ENCODE measurements around the gene WDR72.
A peak's percentile ranks its signal among the peaks of the same experiment; 100 is the strongest.

Gene WDR72

DNA sequence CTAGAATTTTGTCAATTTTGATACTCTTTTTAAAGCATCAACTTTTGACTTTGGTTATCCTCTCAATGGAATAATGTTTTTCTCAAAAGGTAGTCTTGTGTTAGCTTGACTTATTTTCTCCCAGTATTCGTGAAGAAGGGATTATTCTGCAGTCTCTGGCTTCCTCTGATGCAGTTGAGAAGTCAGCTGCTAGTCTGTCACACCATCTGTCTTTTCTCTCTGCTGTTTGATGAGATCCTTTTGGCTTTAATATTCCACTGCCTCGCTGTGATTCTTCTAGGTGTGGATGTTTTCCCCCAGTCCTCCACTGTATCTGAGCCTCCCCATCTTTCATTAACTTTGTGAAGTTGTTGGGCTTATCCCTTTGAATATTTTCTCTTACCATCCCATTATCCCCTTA, 141.0 kb downstream of the WDR72 start:
- no peak for DNase-seq (ENCODE audit: low read depth in 1 of 2, low spot score in 1 of 2)
- no peak for TF ChIP-seq JUND (IDR thresholded peaks at IDR 0.05; ENCODE audit: low read depth)
- in situ Hi-C loops (cut with HindIII; ENCODE audit: low pct_unique_long_range_greater_than_20kb, low sequenced_read_pairs): no loop called here

DNA sequence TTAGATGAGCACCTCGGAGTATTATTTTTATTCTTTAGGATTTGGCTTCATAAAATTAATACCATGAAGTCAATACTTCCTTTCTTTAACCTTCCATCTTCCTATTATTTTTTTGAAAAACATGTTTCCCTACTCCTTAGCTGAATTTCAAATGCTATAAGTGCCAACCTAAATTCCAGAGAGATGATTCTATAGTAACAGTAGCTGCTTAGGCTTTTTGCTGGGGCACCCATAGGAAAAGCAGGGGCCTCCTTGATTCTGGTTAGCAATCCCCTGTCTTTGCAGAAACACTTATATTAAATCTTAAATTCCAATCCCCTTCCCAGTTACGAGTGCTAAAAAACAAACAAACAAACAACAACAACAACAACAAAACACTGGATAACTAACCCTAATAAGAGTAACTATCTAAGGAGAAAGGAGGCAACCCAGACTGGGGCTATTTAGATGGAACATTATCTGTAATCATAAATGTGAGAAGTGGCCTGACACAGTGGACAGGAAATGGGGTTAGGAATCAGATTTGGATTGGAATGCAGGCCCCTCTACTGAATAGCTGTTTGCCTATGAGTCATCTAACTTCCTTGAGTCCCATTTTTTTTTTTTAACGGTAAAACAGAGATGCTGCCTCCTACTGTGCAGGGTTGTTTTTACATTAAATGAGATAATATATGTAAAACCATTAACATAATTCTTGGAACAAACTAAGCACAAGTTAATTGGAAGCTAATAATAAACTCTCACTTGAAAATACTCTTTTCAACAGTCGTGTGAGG, 148.1 kb downstream of the WDR72 start:
- TF ChIP-seq JUND (IDR thresholded peaks at IDR 0.05; ENCODE audit: low read depth): no peak
- DNase-seq (ENCODE audit: low read depth in 1 of 2, low spot score in 1 of 2): no peak
- in situ Hi-C loops (cut with HindIII; ENCODE audit: low pct_unique_long_range_greater_than_20kb, low sequenced_read_pairs): no loop called here

DNA sequence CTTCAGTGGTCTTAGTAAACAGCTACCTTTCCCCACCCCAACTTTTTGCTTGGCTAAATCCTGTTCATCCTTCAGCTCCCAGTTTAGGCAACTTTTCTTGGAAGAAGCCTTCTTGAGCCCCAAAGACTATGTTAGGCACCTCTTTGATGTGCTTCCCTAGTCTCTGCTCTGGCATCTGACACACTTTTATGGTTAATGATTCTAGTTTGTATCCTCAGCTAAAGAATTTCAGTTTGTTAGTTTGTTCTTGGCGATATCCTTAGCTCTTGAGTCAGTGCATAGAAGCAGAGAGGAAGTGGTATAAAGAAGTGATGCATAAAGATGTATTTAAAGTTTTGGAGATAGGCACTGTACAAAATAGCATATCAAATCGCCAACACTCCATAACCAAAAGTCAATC, 168.4 kb downstream of the WDR72 start:
- DNase-seq (ENCODE audit: low read depth in 1 of 2, low spot score in 1 of 2): no peak
- TF ChIP-seq JUND (IDR thresholded peaks at IDR 0.05; ENCODE audit: low read depth): no peak
- in situ Hi-C loops (cut with HindIII; ENCODE audit: low pct_unique_long_range_greater_than_20kb, low sequenced_read_pairs): no loop called here

DNA sequence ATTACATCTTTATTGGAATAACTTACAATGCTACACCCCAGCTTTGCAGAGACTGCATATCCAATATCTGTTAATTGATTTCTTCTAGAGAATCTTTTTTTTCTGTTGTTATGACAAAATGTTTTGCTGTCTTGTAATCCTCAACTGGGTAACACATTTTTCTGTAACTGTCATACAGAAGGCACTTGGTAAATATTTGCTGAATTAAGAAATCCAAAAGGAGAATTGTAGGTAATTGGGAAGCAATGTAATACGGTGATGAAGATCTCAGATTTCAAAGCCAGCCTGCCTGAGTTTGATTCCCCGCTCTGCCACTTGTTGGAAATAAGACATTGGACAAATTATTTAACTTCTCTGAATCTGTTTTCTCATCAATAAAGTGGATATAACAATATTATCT, 169.1 kb downstream of the WDR72 start:
- no peak for DNase-seq (ENCODE audit: low read depth in 1 of 2, low spot score in 1 of 2)
- no peak for TF ChIP-seq JUND (IDR thresholded peaks at IDR 0.05; ENCODE audit: low read depth)
- in situ Hi-C loops (cut with HindIII; ENCODE audit: low pct_unique_long_range_greater_than_20kb, low sequenced_read_pairs): no loop called here

DNA sequence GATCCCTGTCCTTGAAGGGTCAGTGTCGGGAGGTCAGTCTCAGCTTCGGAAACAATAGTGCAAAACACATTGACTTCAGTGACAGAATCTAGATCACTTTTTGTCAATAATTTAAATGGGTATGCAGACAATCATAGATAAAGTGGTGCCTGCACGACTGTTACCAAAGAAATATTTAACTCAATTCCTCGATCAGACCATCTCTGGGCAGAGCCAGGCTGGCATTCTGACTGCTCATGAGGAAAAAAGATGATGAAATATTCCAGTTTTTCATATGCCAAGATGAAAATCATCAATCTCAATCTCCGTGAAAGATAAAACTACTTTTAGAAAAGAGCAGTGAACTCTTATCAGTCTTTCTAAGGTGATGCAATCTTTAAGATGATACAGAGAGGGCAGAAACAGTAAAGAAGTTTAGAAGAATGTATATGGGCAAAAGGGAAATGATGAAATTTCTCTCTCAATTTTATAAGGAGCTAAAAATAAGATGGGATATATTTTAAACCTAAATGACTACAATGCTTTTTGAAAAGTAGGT, 169.9 kb downstream of the WDR72 start:
- in situ Hi-C loops (cut with HindIII; ENCODE audit: low pct_unique_long_range_greater_than_20kb, low sequenced_read_pairs): no loop called here
- TF ChIP-seq JUND (IDR thresholded peaks at IDR 0.05; ENCODE audit: low read depth): no peak

DNA sequence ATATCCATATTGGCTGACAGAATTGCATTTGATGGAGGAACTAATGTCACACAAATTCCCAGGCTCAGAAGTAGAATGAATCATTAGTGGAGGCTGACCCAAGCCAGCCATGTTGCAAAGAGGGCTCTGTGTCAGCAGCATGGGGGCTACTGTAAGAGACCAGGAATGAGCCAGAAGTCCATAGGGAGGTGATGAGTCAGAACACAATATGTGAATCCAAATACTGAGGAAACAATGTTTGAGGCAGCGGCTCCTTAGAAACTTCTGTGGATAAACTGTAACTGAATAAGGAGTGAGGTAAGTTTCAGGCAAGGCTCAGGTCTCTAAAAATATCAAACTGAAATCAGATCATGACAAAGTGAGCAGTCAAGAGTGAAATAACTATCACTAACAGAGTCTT, 170.7 kb downstream of the WDR72 start:
- no peak for TF ChIP-seq JUND (IDR thresholded peaks at IDR 0.05; ENCODE audit: low read depth)
- DNase-seq (ENCODE audit: low read depth in 1 of 2, low spot score in 1 of 2): no peak
- in situ Hi-C loops (cut with HindIII; ENCODE audit: low pct_unique_long_range_greater_than_20kb, low sequenced_read_pairs): no loop called here

More for the DNA sequence above, 169.9 kb downstream of the WDR72 start:
- DNase-seq (ENCODE audit: low read depth in 1 of 2, low spot score in 1 of 2): no peak

DNA sequence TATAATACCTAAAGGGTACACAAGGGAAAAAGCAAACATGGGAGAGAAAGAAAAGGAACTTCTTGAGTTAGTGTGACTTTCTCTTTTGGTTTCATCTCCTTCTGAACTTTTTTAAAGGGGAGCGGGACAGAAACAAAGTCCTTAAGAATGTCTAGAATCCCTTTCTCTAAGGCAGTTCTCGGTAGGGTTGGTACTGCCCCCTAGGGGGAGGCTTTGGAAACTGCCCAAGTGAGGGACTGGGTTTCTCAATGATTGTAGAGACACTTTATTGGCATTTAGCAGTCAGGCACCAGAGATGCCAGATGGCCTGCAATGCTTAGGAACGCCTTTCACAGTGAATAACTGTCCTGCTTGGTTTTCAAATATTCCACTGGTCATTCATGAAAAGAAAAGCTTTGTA, 172.7 kb downstream of the WDR72 start:
- TF ChIP-seq JUND (IDR thresholded peaks at IDR 0.05; ENCODE audit: low read depth): no peak
- in situ Hi-C loops (cut with HindIII; ENCODE audit: low pct_unique_long_range_greater_than_20kb, low sequenced_read_pairs): no loop called here
- DNase-seq (ENCODE audit: low read depth in 1 of 2, low spot score in 1 of 2): peak in 1 of 2 experiments; percentile 59

DNA sequence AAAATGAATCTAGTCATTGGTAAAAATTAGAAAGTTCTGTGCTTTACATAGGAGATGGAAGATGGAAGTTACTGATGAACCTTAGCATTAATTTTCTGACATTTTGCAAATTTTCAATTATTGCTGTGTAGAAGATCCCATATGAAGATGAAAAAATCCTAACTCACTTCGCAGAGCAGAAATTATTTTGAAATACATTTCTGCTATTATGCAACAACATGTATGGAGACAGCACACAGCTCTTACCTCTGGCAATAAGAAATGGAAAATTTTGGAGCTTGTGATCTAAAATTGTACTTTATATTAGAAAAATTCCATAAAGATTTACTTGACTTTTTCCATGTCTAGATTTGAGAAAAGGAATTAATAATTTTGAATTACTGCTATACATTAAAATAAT, 177.9 kb downstream of the WDR72 start:
- no peak for TF ChIP-seq JUND (IDR thresholded peaks at IDR 0.05; ENCODE audit: low read depth)
- no peak for DNase-seq (ENCODE audit: low read depth in 1 of 2, low spot score in 1 of 2)
- in situ Hi-C loops (cut with HindIII; ENCODE audit: low pct_unique_long_range_greater_than_20kb, low sequenced_read_pairs): no loop called here

DNA sequence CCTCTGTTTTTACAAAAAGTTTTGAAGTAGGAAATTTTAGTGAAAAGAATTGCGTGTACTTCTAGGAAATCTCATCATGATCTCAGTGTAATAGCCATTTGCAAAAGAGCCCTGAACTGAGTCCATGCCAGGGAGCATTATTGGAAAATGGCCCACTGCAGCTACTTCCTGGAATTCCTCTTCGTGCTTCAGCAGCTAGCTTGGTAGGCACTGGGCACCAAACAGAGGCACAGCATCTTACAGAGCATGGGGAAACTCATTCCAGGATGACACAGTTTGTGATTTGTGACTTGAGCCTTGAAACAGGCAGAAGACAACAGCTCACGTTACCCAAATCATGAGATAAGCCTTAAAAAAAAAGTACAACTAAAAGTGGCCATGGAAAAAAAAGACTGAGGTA, 179.1 kb downstream of the WDR72 start:
- in situ Hi-C loops (cut with HindIII; ENCODE audit: low pct_unique_long_range_greater_than_20kb, low sequenced_read_pairs): no loop called here
- no peak for TF ChIP-seq JUND (IDR thresholded peaks at IDR 0.05; ENCODE audit: low read depth)
- peak in 1 of 2 experiments; percentile 6 for DNase-seq (ENCODE audit: low read depth in 1 of 2, low spot score in 1 of 2)

DNA sequence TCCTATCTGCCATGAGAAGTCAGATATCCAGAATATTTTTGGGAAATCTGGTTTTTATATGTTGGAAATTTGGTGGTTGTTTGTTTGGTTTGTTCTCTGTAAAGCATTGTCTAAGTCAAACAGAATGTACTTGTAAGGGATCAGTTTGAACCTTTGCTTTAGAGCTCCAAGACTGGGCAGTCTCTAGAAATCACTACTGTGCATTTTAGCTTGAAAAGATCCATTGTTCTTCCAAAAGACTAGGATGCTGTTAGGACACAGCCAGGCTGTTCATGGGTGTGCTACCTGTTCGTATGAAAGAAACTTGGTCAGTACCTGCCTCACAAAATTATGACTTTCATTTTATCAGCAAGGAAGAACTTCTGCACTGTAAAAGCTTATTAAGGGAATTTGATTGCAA, 182.6 kb downstream of the WDR72 start:
- no peak for TF ChIP-seq JUND (IDR thresholded peaks at IDR 0.05; ENCODE audit: low read depth)
- in situ Hi-C loops (cut with HindIII; ENCODE audit: low pct_unique_long_range_greater_than_20kb, low sequenced_read_pairs): no loop called here
- no peak for DNase-seq (ENCODE audit: low read depth in 1 of 2, low spot score in 1 of 2)

DNA sequence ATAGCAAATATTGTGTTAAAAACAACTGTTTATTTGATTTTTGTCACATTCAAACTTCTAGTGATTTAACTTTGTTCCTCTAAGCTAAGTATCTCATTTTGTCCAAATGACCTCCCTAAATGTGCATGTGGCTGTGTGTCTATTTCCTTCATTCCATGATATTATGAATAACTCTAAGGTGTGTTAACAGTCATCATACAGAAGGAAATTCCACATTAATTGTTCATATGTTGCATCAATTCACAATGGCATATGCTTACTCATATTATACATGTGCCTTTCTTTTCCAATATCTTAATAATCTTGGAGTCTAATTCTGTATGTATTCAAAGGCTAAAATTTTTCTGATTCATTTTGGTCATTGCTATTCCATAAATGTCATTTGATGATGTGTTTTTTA, 186.4 kb downstream of the WDR72 start:
- TF ChIP-seq JUND (IDR thresholded peaks at IDR 0.05; ENCODE audit: low read depth): no peak
- in situ Hi-C loops (cut with HindIII; ENCODE audit: low pct_unique_long_range_greater_than_20kb, low sequenced_read_pairs): no loop called here
- no peak for DNase-seq (ENCODE audit: low read depth in 1 of 2, low spot score in 1 of 2)

DNA sequence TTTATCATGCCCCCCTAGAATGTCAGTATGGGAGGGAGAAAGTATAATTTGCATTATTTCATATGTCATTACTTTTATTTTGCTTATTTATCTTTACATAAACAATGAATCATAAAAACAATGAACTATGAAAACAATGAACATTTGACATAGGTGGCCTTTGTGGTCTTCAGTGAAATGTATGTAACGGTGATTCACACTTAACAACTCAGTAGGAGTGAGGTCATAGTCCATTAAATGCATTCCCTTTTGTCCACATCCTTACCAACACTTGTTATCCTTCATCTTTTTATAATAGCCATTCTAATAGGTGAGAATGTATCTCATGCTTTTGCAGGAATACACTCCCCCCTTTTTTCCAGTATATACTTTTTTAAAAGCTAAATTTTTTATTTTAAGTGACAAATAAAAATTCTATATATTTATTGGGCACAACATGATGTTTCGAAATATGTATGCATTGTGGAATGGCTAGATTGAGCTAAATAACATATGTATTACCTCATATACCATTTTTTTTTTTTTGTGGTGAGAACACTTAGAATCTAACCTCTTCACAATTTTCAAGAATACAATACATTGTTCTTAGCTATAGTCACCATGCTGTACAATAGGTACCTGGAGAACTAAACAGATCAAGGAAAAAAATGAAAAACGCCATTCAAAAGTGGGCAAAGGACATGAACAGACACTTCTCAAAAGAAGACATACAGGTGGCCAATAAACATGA, 189.5 kb downstream of the WDR72 start:
- in situ Hi-C loops (cut with HindIII; ENCODE audit: low pct_unique_long_range_greater_than_20kb, low sequenced_read_pairs): no loop called here
- TF ChIP-seq JUND (IDR thresholded peaks at IDR 0.05; ENCODE audit: low read depth): no peak
- no peak for DNase-seq (ENCODE audit: low read depth in 1 of 2, low spot score in 1 of 2)

DNA sequence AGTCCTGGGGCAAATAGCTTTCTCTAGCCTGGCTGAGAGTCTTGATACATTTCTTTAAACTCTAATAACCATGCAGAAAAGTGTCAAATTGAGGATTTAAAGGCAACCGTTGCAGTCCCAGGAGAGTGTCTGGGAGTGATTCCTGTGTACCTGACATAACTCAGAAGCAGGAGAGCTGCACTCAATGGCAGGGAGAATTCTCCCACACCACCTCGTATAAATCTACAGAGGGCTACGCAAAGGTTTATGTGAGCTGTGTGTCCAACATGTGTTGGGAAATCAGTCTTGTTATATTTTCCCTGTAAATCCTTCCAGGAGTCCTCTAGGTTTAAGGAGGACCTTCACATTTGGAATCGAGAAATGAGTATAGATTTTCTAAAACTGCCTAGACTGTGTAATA, 192.6 kb downstream of the WDR72 start:
- in situ Hi-C loops (cut with HindIII; ENCODE audit: low pct_unique_long_range_greater_than_20kb, low sequenced_read_pairs): no loop called here
- DNase-seq (ENCODE audit: low read depth in 1 of 2, low spot score in 1 of 2): no peak
- TF ChIP-seq JUND (IDR thresholded peaks at IDR 0.05; ENCODE audit: low read depth): no peak
